Measurements from ENCODE around the gene ABCA9.
"Not testable (repeated sequence)": the region's sequence is repeated elsewhere in the genome, so short reads cannot be mapped to it uniquely, and the experiment has no call there.

ABCA9 gene

DNA sequence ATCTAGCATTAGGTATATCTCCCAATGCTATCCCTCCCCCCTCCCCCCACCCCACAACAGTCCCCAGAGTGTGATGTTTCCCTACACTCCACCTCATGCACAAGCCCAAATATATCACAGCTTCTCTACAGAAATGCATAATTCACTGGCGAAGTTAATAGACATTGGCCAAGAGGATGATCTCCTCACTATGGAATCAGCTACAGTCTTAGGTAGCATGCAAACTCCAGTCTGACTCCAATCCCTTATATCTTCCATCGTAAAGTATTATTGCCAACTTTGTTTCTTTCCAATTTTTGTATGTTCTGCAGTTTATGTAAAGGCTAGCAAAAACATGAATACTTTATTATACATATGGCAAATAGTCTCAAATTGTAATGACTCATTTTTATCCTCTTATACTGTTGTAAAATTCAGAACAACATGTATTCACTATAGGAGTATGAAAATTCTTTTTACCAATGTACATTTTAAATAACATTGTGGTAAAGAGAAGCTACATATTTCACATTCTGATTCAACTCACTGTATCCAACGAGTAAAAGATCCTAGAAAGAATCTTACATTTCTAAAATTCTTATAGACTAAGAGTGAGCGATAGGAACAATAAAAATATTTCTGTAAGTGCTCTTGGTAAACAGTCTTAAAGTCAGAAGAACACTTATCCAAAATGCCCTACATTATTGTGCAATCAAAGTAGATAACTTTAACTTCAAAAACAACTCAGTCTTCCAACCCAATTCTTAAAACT is 106.4 kb downstream of the ABCA9 start:
- no peak for DNase-seq

DNA sequence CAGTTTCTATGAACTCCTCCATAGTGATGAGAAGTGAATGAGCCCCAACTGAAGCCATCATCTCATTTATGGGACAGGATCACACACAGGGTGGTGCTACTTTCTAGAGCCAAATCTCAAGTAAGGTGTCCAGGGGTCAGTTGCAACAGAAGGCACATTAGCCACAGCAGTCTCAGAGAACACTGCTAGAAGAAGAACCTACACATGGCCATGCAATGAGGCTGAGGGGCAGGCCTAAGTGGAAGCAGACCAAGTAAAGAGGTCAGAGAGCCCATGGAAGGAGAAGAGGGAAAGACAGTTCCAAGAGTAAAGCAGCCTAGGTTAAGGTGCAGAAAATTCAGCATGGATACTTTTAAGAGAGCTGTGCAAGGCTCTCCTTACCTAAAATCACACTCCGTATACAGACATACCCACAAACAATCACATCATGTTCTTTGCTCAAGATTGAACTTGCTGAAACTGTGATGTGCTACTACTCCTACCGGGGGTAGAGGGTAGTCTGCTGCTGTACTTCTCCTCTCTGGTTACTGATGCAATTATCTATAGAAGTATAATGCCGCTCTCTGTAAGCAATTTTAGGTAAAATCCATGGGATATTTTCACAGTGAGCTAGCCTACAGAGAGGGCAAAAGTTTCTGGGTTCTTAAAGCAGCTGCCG is 107.3 kb downstream of the ABCA9 start:
- no peak for DNase-seq

DNA sequence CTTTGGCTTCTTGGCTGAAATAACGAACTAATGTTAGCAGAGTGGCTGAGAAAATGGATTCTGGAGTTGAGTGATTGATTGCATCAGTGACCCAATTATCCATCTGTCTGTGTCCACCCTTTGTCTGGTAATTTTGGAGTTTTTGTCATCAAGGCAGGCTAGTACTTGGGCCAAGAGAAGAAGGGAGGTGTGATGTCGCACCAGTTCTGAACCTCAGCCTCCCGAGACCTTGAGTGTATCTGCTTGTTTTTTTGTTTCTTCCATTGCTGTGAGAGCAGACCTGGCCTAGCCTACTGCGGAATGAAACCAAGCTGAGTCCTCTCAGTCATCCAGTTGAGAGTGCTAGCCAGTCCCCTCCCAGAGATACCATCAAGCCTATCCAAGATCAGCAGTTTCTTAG is 110.0 kb downstream of the ABCA9 start:
- no peak for DNase-seq

DNA sequence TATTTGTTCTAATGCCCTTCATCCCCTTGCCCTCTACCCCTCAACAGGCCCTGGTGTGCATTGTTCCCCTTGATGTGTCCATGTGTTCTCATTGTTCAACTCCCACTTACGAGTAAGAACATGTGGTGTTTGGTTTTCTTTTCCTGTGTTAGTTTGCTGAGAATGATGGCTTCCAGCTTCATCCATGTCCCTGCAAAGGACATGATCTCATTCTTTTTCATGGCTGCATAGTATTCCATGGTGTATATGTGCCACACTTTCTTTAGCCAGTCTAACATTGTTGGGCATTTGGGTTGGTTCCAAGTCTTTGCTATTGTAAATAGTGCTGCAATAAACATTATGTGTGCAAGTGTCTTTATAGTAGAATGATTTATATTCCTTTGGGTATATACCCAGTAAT is 112.9 kb downstream of the ABCA9 start:
- not testable (repeated sequence) for DNase-seq

DNA sequence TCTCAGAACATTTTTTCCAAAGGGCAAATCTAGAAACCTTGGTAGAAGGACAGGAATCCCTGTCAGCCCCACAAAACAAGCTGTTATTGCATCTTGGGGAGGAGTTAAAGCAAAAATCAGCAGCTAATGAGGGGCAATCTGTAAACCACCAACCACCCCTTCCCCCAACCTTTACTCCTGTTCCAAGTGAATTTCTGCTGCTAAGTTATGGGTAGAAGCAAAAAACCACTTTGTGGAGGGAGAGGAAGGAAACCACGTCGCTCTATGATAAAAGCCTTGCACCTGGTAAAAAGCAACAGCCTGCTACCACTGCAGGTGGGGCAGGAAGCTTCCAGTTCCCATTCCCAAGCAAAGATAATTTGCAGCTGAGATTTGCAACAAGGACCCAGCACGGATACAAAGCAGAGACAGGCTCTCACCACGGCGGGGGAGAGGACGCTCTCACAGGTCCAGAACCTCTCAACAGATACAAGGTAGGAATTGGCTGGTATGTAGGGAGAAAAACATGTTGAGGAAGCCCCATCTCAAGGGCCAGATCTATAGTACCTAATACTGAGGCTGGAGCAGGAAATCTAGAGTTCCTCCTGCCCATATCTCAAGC is 116.2 kb downstream of the ABCA9 start:
- DNase-seq: no peak

DNA sequence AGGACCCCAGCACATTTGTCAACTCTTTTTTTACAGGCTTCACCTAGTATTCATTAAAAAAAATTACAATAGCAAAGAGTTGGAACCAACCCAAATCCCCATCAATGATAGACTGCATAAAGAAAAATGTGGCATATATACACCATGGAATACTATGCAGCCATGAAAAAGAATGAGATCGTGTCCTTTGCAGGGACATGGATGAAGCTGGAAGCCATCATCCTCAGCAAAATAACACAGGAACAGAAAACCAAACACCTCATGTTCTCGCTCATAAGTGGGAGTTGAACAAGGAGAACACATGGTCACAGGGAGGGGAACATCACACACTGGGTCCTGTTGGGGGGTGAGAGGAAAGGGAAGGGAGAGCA is 116.9 kb downstream of the ABCA9 start:
- DNase-seq: not testable (repeated sequence)

DNA sequence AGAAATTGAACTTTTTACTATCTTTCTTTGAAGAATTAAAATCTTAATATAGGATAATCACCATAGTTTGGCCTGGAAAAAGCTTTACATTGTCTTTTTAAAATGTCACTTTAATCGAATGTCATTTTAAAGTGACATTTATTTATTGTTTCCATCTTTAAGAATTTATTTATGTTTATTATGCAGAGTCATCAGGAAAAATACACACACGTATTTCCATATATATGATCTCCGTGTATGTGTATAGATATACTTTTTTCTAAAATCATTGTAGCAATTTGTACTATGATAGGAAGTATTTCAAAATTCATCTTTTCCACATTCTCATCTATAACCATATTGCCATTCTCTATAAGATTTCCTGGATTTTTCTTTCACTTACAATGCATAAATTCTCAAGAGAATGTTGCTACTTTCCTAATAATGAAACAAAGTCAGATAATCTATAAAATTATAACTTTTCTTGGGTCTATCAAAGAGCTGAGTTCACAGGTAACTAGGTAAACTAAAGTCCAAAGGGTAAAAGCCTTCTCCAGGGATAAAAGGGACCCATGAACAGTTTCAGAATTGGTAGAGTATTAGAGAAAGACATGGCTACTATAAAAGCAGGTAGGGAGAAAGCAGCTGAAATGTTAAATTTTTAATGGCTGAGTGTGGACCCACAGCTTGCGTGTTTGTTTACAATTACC is 117.5 kb downstream of the ABCA9 start:
- DNase-seq: no peak

DNA sequence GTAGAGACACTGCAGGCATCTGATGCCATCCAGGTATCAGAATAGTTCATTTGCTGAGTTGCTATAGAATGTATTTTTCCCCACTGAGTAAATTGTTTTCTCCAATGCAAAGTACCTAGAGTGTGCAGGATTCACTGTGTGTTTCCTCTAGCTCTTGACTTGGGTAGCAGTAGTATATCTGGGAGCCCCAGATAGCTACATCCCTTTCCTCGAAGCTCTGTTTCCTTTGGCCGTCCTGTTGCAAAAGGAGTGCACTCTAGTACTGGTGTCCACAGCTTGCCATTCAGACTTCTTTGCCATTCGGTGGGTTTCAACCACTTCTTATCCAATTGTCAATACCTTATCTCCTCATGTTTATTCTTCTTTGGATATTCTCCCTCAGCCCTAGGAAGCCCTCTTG is 118.3 kb downstream of the ABCA9 start:
- DNase-seq: no peak

DNA sequence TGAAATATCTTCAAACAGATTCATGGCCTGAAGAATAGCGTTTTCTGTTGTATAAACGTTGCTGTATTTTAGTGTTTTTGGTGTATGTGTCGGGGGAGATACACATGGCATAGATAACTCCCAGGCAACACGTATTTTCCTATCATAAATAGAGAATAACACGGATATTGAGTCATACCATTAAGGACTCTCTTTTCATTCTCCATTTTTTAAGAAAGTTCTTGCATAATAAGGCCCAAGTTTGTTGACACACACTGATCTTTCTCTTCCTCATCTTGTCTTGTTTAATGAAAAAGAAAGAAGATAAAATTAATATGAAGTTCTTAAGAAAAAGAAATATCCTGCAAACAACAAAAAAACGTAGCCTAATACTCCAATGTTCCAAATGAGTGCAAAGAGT is 119.0 kb downstream of the ABCA9 start:
- DNase-seq: no peak

DNA sequence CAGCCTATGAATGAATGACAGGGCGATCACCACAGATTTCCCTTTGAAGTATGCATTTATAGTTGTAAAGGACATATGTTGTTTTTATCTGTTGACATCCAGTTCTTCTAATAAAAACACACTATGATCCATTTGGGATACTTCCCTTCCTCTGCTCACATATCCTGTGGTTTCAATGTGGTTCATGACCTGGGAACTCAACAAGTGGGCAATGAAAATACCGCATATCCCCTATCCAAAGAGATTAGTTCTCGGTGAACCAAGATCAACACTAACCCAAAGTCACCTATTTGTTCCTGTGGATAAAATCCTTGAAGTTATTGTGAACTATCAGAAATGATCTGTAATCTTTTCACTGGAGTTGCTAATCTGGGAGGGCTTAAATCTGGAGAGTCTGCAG is 121.5 kb downstream of the ABCA9 start:
- DNase-seq: no peak

DNA sequence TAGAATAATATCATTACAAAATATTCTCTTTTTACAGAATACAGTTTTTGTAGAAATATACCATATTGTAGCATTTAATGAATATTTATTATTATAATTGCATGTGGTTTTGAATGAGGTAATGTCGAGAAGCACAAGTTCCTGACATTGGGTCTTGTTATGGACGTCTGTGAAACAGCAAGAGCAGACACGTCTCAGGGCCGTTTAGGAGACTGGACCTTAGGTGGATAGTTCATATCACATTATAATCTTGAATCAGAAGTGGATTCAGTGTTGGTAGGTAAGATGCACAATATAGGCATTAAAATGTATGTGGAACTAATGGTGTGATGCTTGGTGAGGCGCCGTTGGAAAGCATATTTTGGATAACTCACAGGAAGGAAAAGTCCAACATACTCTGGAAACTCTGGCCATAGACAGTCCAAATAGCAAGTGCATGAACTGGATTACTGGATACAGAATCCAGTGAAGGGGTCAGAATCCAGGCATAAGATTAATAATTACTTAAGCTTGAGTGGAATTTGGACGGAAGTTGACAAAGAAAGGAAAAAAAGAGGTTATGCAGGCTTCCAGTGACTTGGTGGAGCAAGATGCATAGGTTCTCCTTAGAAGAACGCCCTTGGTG is 122.7 kb downstream of the ABCA9 start:
- DNase-seq: no peak

DNA sequence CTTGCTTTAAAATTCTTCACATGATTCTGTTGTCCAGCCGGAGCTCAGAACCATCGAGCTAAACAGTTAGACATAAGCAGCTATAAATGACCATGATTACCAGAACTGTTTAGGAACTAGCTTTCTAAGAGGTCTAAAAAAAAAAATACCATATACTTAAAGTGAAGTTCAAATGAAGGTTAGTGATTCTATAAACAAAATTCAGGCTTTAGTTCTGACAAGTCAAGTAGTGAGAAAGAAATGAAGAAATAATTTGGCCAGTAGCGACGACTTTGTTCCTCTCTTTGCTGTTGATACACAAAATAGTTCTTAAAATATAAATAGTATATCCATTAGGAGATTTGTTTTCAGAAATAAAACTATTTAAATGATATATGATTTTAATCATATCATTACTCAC is 133.2 kb downstream of the ABCA9 start:
- DNase-seq: no peak

DNA sequence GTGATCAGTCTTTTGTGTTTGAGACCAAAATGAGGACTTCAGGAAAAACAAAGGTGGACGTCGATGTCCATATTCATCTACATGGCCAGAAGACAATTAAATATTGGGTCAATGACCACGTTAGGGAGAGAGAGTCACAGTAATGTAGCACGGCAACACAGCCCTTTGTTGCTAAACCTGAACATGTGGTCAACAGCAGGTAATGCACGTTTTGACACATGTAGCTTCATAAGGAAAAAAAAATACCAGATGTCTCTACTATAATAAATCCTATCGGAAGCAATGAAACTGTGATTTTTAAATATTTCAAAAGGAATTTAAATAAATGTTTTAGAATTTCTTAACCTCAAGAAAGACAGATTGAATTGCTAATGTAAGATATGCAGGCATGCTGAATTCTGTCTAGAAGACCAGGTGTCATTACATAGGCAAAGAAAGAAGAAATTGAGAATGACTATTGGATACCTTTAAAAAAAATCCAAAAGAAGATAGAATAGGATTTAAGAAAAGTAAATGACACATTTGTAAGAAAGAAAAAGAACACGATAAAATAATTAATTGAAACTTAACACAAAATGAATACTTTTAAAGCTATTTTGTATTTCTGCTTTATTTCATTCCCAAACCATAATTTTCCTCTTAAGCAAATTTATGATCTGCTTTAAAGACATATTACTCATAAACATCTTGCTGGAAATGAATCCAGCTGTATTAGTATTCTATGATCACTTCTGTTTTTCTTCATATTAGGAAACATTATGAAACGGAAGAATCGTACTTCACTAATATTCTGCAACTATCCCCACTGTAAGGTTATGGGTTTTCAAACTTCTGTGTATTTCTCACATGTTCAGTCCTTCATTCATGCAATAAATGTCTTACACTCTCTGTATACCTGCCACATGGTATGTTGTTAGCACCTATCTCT is 135.7 kb downstream of the ABCA9 start:
- peak; percentile 32 for DNase-seq
